B cell (primary cell): ENCODE results near the gene SIDT2. TPM values are rescaled to one million over a fixed set of nuclear protein-coding genes. Genes with fewer than 3 reads are reported as not detected.

Source experiments
- ATAC-seq: fragments of 200-7000 bp; cut with Tn5 transposase; one replicate; pipeline ENCODE4 v1.10.0; 2021; ENCODE audit warnings: low read depth, mild to moderate bottlenecking, moderate number of reproducible peaks, moderate library complexity
- CTCF ChIA-PET: fragments of 350-600 bp; sonication (Branson Sonifier 250); formaldehyde crosslinking; loops from one replicate; lab custom pipeline; 2021; ENCODE audit warnings: antibody characterized with exemption, inconsistent platforms; lab: Charles Lee
- POLR2A ChIA-PET: fragments of 350-600 bp; sonication (Branson Sonifier 250); formaldehyde crosslinking; loops from one replicate; lab custom pipeline; 2021; ENCODE audit warnings: antibody characterized with exemption; lab: Charles Lee
- DNase-seq: peaks from one replicate; pipeline ENCODE4 v3.0.0; 2013
- H2AFZ ChIP-seq: 2 replicates; pipeline ENCODE4 v1.6.1; 2012; ENCODE audit warnings: mild to moderate bottlenecking, low read depth, low read length; ENCODE audit not compliant: insufficient read depth, poor library complexity, severe bottlenecking
- H3K27ac ChIP-seq, 2 donors: 1 replicate in 1 of 2; 2 replicates in 1 of 2; pipeline ENCODE4 v1.5.1; 2012 to 2013; ENCODE audit warnings: low read length in 2 of 2, mild to moderate bottlenecking in 2 of 2, moderate library complexity in 1 of 2
- H3K27me3 ChIP-seq, 4 experiments: fragments of 200-600 bp in 1 of 4; sonication (generic) in 1 of 4; replicated peaks in 1 of 4; 1 replicate in 2 of 4; 2 replicates in 2 of 4; pipeline versions ENCODE4 v1.6.1 to v1.7.0; 2013 to 2016; ENCODE audit warnings: low read length in 3 of 4, mild to moderate bottlenecking in 2 of 4, mixed read lengths in 1 of 4, moderate library complexity in 1 of 4; ENCODE audit not compliant: insufficient read depth in 4 of 4, control insufficient read depth in 3 of 4; ENCODE audit errors: control extremely low read depth in 1 of 4
- H3K36me3 ChIP-seq, 2 experiments: replicated peaks in 1 of 2; 1 replicate in 1 of 2; 2 replicates in 1 of 2; pipeline versions ENCODE4 v1.6.1 to v1.7.1; 2013; ENCODE audit warnings: low read length in 1 of 2; ENCODE audit not compliant: insufficient read depth in 2 of 2, control insufficient read depth in 1 of 2; ENCODE audit errors: control extremely low read depth in 1 of 2, extremely low read depth in 1 of 2
- H3K4me1 ChIP-seq, 2 donors: fragments of 200-600 bp in 1 of 2; sonication (generic) in 1 of 2; 1 replicate in 1 of 2; 2 replicates in 1 of 2; pipeline versions ENCODE4 v1.5.1 to v1.6.1; 2013 to 2017; ENCODE audit warnings: low read length in 2 of 2; ENCODE audit not compliant: control insufficient read depth in 2 of 2, insufficient read depth in 2 of 2
- H3K4me2 ChIP-seq: replicated peaks from 2 replicates; pipeline ENCODE3; 2012; ENCODE audit warnings: mild to moderate bottlenecking, low read depth, low read length; ENCODE audit not compliant: poor library complexity, severe bottlenecking
- H3K4me3 ChIP-seq, 5 experiments: fragments of 200-600 bp in 1 of 5; sonication (generic) in 1 of 5; 1 replicate in 3 of 5; 2 replicates in 2 of 5; pipeline versions ENCODE4 v1.5.1 to v1.7.0; 2011 to 2016; ENCODE audit warnings: low read length in 4 of 5, mild to moderate bottlenecking in 4 of 5, low read depth in 2 of 5, control low read depth in 1 of 5, moderate library complexity in 1 of 5; ENCODE audit not compliant: insufficient read depth in 1 of 5; ENCODE audit errors: control extremely low read depth in 1 of 5, extremely low read depth in 1 of 5
- H3K79me2 ChIP-seq: fragments of 200-600 bp; sonication (generic); one replicate; pipeline ENCODE4 v1.6.0; 2016; ENCODE audit warnings: low read length; ENCODE audit not compliant: control insufficient read depth, insufficient read depth
- H3K9ac ChIP-seq: fragments of 200-600 bp; sonication (generic); 2 replicates; pipeline ENCODE4 v1.6.1; 2017; ENCODE audit warnings: mild to moderate bottlenecking, low read length, moderate library complexity
- H3K9me3 ChIP-seq, 3 donors: one replicate each; pipeline versions ENCODE4 v1.6.1 to v1.7.1; 2013; ENCODE audit warnings: low read length in 2 of 3; ENCODE audit not compliant: control insufficient read depth in 2 of 3, insufficient read depth in 1 of 3; ENCODE audit errors: control extremely low read depth in 1 of 3
- H4K20me1 ChIP-seq: 2 replicates; pipeline ENCODE4 v1.6.0; 2012; ENCODE audit warnings: mild to moderate bottlenecking, low read length; ENCODE audit not compliant: insufficient read depth, control insufficient read depth, poor library complexity, severe bottlenecking
- H3K27ac Mint-ChIP-seq: one replicate; pipeline ENCODE4 v1.8.0; 2021; ENCODE audit warnings: mixed read lengths
- H3K27me3 Mint-ChIP-seq: one replicate; pipeline ENCODE4 v1.8.0; 2021; ENCODE audit warnings: mixed read lengths
- H3K4me1 Mint-ChIP-seq: one replicate; pipeline ENCODE4 v1.8.0; 2021; ENCODE audit warnings: mixed read lengths
- H3K4me3 Mint-ChIP-seq: one replicate; pipeline ENCODE4 v1.8.0; 2021; ENCODE audit warnings: mixed read lengths
- H3K9me3 Mint-ChIP-seq: one replicate; pipeline ENCODE4 v1.8.0; 2022; ENCODE audit warnings: mixed read lengths; ENCODE audit not compliant: insufficient read depth
- EZH2 ChIP-seq: IDR thresholded peaks from 2 replicates; pipeline ENCODE4 v1.6.1; 2012; ENCODE audit warnings: borderline replicate concordance, low read depth, mild to moderate bottlenecking, moderate library complexity, low read length; ENCODE audit not compliant: insufficient read depth, poor library complexity, severe bottlenecking
- WGBS: methylation state at CpG from one replicate; pipeline ENCODE4 v1.1.5; 2013; ENCODE audit warnings: missing lambda C conversion rate; ENCODE audit not compliant: insufficient coverage; 5-methylcytosine and 5-hydroxymethylcytosine counted together
- intact Hi-C: fragments of 100-400 bp; cut with micrococcal nuclease; formaldehyde crosslinking; loops from one replicate; pipeline ENCODE4 v1.10.0; 2022
- polyA plus RNA-seq: library from polyadenylated mRNA; depleted of rRNA; stranded (reverse); fragments of >200 nt; gene quantifications from 2 replicates; pipeline ENCODE4 v1.2.3, GENCODE V29; 2012
- total RNA-seq, 2 donors: library from RNA; stranded (reverse); fragments of 120-200 nt in 1 of 2; gene quantifications; 1 replicate in 1 of 2; 2 replicates in 1 of 2; pipeline versions ENCODE4 v1.2.3 to v1.2.4, GENCODE V29; 2013 to 2022
- TF ChIP-seq, protein P1 (sequence below): fragments of 200-600 bp; IDR thresholded peaks from one replicate; pipeline ENCODE4 v1.8.0; 2022; ENCODE audit warnings: antibody characterized with exemption, mild to moderate bottlenecking

SIDT2 gene
- total and polyA plus RNA-seq, 2 donors (not counting 1 experiment from before 2014, with no cell fraction given) = 78.9 to 241 TPM

DNA sequence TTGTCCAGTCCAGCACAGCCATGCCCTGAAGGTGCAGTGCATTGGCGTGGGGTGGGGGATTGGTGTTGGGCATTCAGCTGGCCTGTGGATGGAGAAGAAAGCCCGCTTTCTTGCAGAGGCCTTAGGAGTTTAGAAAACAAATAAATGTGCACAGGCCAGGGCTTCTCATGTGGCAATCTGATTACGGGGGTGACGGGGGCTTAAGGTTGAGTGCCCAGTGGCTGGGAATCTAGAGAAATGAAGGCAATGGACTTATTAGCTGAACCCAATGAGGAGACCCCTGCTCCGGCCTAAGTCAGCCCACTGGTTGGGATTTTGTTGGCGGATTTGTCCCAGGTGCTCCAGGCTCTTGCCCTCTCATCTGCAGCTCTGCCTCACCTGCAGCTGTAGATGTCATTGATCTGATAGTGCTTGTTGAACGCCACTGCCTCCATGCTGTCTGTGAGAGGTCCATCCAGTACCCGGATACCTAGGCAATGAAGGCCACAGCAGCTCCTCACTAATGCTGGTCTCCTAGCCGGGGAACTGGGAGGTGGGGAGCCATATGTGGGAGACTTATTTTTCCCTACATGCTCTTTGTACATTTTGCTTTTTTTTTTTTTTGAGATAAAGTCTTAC, 47.1 kb downstream of the SIDT2 start:
- no peak for TF ChIP-seq EZH2
- TF ChIP-seq, protein P1, sequence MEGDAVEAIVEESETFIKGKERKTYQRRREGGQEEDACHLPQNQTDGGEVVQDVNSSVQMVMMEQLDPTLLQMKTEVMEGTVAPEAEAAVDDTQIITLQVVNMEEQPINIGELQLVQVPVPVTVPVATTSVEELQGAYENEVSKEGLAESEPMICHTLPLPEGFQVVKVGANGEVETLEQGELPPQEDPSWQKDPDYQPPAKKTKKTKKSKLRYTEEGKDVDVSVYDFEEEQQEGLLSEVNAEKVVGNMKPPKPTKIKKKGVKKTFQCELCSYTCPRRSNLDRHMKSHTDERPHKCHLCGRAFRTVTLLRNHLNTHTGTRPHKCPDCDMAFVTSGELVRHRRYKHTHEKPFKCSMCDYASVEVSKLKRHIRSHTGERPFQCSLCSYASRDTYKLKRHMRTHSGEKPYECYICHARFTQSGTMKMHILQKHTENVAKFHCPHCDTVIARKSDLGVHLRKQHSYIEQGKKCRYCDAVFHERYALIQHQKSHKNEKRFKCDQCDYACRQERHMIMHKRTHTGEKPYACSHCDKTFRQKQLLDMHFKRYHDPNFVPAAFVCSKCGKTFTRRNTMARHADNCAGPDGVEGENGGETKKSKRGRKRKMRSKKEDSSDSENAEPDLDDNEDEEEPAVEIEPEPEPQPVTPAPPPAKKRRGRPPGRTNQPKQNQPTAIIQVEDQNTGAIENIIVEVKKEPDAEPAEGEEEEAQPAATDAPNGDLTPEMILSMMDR = no peak
- no peaks in the 10 kb centered on the region for H3K27me3 ChIP-seq
- H3K27ac ChIP-seq = no peak overlapping the region

More for the DNA sequence above, 47.1 kb downstream of the SIDT2 start:
- H3K4me3 ChIP-seq = no peak overlapping the region
- DNase-seq (no peak), ATAC-seq (no peak)
- H4K20me1 ChIP-seq = peaks cover 13% of the 10 kb centered on the region
- peaks cover 26% of the 10 kb centered on the region for H3K4me1 Mint-ChIP-seq
- peaks cover 72% of the 10 kb centered on the region for H3K79me2 ChIP-seq
- H3K4me2 ChIP-seq = no peak overlapping the region
- H3K9me3 Mint-ChIP-seq = no peaks in the 10 kb centered on the region
- no peak overlapping the region for H3K27ac Mint-ChIP-seq
- no peaks in the 10 kb centered on the region for H3K27me3 Mint-ChIP-seq
- H3K4me1 ChIP-seq = peaks cover 18 to 29% of the 10 kb centered on the region in 2 donors
- intact Hi-C loops = loop anchor here (1.0 kb wide), 3 partner anchors 44 to 345 kb away; no protein-coding TSS in a partner anchor
- H3K4me3 Mint-ChIP-seq = no peak overlapping the region
- H2AFZ ChIP-seq = no peak overlapping the region
- WGBS = 97% methylated on average over 8 of the region's 9 CpGs
- ChIA-PET POLR2A (interaction anchor here (0.8 to 2.7 kb wide), 3 partner anchors 25 to 47 kb away, joined by 3 to 12 read pairs (median 3); partner anchors contain the start of gene SIDT2), CTCF (interaction anchor here (0.7 to 19.9 kb wide), 23 partner anchors 8 to 1831 kb away, joined by 3 to 309 read pairs (median 5); partner anchors contain the start of genes APOA5, SIDT2 and ZPR1)
- peaks cover 8 to 92% of the 10 kb centered on the region in 2 experiments for H3K36me3 ChIP-seq
- no peak overlapping the region for H3K9ac ChIP-seq
- H3K9me3 ChIP-seq = no peaks in the 10 kb centered on the region
